DMS 273 (cell line): ENCODE data around the gene HBEGF.

Source experiments
- DNase-seq: peaks from one replicate; lab custom pipeline; 2025; ENCODE audit not compliant: unreplicated experiment; lab: John Stamatoyannopoulos, UW

HBEGF gene

DNA sequence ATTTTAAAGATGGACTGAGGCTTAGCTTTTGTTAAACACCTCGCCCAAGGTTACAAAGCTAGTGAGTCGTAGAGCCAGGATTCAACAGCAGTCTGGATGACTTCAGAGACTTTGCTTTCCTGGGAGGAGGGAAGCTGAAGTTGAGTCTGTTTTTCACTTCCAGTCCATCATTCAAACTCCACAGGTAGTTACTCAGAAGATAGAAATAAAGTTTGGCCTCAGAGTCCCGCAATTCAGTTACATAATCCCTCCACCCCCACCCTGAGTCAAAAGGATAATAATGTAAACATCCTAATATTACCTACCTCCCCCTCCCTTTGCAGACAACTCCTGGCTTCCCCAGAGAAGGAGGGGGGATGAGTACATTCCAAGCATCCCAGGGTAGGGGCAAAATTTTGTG lies 8.1 kb downstream of the HBEGF start:
- no peak for DNase-seq

DNA sequence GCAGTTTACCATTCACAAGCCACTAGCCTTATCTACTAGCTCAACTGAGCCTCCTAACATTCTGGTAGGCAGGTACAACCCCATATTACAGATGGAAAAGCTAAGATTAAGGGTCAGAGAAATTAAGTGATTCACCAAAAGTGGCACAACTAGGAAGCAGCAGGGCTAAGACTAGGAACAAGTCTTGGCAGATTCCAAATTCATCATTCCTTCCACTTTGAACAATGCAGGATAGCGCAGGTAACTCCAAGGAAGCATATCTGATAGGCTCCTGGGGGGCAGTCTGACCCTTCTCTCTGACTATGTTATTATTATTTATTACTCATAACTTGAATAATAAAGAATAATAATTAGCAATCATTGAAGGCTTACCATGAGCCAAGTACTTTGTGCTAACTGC lies 8.5 kb downstream of the HBEGF start:
- DNase-seq, result no peak

DNA sequence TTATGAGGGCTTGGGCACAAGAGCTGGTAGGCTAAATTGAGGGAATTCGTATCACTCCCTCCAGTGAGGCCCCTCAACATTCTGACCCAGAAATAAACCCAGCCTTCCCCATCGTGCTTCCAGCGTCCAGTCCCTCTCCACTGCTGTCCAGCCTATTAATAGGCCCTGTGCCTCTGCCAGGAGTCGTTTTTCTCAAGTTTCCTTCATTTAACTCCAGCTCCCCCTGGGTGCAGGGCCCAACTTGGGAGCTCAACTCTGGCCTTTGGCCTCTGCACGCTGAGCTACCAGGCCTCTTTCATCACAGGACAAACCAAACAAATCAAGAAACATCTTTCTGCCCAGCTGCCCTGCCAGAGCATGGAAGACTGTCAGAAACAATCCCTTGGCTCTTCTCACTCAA lies 10.0 kb downstream of the HBEGF start:
- DNase-seq, result no peak

DNA sequence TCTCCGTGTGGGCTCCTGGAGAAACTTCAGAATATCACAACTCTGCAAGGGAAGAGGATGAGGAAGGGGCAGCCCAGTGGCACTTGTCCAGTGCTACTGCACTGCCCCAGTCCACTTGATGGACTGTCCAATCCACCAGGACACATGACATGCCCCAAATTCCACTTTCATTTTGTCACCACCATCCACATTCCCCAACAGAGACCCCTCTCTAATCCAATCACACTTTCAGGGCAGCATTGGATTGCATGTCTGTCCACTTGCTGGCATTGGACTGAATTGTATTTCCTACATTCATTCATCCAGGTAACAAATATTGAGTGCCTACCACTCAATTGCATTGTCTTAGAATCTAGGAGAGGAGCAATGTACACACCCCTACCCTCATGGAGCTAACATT lies 14.8 kb downstream of the HBEGF start:
- no peak for DNase-seq

DNA sequence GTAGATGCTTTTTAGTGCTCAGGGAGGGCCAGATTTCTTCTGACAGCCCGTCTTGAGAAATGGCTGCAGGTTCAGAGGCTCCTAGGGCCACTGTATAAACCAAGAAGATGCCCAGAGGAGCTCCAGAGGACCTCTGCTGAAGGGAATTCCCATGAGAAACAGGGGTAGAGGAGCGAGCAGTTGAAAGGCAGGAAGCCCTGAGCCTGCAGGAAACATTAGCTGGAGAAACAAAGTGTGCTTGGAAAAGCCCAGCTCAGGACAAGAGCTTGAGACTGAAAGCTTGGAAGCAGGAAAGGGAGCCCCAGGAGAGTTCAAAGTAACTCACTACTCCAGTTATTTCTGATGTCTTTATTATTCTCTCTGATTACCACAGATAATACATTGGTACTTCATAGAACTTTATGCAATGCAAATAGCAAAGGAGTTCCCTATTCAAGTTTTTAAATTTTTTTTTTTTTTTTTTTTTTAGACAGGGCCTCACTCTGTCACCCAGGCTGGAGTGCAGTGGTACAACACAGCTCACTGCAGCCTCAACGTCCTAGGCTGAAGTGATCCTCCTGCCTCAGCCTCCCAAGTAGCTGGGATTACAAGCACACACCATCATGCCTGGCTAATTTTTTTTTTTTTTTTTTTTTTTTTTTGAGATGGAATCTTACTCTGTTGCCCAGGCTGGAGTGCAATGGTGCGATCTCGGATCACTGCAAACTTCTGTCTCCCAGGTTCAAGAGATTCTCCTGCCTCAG lies 16.5 kb downstream of the HBEGF start:
- DNase-seq, result no peak

DNA sequence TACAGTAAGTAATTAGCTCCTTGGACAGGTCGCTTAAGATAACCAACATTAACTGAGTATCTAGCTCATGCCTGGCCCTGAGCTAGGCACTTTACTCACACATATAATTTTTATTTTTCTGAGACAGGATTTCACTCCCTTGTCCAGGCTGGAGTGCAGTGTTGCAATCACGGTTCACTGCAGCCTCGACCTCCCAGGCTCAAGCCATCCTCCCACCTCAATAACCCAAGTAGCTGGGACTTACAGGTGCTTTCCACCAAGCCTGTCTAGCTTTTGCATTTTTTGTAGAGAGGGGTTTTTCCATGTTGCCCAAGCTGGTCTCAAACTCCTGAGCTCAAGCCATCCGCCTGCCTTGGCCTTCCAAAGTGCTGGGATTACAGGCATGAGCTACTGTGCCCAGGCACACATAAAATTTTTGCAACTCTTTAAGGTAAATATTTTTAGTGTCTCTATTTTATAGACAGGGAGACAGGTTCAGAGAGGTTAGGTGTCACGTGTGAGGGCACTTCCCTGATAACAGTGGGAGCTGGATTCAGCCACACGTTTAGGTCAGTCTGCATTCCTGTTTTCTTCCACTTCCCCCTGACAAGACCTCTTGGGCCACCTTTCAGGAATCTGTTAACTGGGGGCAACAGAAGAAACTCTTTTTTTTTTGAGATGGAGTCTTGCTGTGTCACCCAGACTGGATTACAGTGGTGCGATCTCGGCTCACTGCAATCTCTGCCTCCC lies 18.2 kb downstream of the HBEGF start:
- no peak for DNase-seq

DNA sequence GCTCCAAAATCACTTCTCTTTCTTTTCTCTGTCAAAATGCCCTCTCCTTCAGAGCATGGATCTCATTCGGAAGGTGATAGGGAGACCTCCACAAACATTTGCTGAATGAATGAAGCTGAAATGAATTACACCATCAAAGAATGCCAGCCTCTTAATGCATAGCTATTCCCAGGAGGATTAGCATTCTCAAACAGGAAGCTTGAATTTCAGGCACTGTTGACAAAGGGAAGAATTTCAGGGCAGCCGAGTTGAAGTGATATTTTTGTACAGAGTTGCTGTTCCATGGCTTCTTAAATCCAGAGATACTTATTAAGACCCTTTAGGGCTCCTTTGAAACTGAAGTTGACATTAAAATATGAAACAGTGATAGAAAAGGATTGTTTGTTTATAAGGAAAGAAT lies 18.8 kb downstream of the HBEGF start:
- DNase-seq, result peak; percentile 68

DNA sequence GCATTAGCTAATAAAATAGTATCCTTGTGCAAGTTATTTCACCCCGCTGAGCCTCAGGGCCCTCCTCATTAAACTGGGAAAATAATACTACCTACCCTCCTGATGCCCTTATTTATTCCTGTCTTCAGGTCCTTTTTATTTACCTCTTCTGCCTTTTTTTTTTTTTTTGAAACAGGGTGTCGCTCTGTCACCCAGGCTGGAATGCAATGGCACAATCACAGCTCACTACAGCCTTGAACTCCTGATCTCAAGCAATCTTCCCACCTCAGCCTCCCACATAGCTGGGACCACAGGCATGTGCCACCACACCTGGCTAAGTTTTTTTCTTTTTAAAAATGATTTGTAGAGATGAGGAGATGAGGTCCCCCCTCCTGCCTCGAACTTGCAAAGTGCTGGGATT lies 20.9 kb downstream of the HBEGF start:
- DNase-seq, result no peak

DNA sequence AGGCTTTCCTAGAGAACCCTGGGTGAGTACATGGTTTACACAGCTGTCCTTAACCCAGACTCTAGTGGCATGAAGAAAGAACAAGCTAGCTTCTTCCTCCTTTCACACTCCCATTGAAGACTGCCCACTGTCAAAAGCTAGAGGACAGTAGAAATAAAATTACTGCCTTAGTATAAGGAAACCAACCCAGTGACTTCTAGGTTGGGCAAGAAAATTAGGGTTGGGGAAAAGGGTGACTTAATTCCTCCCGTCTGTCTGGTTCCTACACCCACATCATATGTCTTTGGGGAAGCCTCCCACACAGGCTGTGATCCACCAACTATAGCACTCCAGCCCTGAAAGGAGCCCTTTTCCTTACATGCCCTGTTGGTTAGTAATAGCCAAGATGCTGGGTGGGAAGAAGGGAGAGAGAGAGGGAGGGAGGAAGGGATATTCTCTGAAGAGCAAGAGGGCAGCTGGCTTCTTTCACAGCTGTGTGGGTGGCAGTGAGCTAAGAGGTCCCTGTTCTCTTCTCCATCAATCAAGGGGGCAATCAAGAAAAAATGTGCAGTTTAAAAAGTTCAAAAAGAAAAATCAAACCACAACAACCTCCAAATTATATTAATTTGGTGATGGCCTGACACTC lies 21.7 kb downstream of the HBEGF start:
- no peak for DNase-seq

DNA sequence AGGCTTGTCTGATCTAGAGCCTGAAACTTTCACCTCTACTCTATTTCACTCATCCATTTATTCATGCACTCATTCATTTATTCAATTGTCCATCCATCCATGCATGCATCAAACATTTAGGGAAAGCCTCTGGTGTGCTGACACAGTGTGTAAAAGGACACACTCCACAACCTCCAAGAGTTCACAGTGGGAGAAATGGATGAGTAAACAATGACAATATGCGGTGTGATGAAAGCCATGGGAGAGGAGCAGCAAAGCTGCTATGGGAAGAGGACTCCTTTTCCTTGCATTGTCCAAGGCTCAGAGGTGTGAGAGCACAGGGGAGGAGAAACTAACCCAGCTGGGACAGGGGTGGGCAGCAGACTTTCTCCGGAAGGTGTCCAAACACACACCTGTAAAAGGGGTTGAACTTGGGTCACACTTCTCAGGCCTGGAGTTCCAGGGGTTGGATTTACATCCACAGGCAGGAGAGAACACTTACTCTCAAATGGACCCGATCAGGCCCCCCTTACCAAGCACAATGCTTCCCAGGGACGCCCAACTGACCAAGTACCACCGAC lies 22.3 kb downstream of the HBEGF start:
- DNase-seq, result no peak

DNA sequence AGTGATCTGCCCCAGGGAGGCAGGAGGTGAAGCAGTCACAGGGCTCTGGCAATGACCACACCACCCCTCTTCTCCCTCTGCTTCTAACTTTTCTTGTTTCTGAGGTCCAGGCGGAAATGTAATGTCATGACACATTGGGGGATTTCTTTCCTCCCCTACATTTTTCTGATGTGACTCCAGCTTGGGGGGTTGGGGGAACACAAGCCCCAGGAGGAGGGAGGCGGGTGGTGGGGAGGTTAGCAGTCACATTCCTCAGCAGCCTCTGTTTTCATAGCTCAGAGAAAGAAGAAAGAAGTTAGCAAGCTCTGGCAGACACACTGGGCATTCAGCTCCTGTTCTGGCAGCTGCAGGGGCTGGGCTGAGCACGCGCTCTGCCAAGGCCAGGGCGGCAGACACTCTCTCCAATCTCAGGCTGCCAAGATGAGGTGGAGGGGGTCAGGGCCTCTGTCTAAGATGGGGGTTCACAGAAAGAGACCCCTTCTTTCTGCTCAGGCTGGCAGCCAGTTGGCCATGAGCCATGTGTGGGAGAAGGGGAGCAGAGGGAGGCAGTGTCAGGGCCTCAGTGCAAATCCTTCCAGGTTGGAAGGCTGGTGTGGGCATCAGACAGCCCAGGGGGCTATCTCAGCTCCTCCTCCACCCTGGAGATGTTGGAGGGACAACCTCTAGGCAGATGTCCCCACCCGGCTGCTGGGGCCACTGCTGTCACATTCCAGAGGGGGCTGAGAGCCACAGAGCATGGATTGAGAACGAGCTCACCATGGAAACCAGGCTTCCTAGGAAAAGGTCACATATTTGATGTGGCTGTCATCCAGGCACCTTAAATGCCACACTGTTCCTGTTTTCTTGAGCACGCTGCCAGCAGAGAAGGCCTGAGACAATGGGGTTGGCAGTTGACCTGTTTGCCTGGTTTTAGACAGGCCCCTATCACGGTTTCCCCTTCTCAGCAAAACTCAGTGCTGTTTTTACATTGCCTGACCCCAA lies 23.4 kb downstream of the HBEGF start:
- peak; percentile 30 for DNase-seq

DNA sequence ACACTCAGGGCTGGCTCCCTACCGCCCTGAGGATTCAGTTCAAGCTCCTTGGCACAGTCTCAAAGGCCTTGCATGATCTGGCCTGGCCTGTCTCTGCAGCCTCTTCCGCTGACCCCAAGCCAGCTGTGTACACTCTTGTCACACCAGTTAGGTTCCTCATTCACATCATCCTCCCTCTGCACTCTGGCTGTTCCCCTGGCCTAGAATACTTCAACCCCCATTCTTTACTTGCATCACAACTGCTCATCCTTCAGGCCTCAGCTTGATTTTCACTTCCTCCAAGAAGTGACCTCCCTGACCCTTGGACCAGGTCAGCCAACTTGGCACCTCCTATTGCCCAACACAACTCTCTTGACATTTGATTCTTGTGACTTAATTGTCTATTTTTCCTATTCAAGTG lies 24.6 kb downstream of the HBEGF start:
- DNase-seq, result no peak

DNA sequence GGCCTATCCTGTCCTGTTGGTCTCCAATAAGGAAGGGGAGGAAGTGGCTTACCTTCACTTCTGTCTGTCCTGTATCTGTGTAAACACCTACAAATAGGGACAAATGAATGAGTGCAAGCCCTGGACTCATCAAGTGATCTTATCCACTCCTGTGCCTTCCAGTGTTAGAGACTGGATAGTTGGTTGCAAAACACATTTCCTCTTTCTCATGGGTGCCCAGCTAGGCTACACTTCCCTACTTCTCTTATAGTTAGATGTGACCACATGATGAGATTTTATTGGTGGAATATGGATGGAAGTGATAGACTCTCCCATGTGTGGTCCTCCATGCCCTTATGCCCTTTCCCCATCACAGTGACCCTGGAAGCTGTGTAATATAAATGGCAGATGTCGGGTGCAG lies 26.6 kb downstream of the HBEGF start:
- DNase-seq, result no peak

DNA sequence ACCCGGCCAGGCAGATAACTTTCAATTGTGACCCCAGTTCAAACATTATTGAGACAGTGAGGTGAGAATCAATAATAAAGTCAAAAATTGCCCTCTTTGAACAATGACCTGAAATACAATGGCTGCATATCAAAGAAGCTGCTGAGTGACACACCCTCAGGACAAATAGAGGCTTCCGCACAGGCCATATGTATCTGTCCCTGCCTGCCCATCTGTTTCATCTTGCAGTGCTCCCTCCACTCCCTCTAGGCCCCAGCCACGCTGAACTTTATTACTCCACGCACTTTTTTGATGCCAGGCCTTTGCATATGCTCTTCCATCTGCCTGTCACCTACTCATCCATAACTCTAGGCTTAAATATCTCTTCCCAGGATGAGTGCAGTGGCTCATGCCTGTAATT lies 27.6 kb downstream of the HBEGF start:
- DNase-seq, result no peak

DNA sequence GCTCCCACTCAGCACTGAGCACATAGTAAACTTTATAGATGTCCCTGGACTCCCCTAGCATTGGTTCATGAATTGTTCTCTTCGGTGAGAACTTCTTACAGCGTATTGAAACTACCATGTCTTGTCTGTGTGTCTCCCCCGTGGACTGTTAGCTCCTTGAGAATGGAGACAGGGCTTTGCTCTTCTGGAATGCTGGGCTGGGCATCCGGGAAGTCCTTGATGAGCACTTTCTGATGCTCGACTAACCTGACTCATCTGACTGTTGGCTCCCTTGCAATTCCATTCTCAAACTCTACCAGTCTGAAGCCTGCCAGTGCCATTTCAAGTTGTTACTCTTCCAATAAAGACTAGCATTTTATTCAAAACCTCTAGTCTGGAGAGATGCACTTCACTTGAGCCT lies 28.5 kb downstream of the HBEGF start:
- DNase-seq, result no peak

DNA sequence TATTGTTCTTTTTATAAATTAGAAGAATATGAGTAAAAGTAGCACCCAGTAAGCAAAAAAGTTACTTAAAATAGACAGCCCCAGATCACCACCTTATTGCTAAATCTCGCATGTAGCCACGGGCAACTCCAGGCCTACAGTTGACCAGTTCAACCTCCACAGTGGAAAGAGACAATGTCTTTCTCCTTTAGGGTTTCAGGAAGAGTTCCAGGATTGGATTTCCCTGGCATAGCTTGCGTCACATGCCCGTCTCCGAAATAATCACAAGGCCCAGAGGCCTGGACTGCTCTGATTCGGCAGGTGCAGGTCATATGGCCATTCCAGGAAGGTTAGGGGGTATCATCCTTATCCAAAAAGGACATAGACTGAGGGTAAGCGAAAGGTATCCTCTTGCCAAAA lies 33.6 kb downstream of the HBEGF start:
- DNase-seq, result no peak

DNA sequence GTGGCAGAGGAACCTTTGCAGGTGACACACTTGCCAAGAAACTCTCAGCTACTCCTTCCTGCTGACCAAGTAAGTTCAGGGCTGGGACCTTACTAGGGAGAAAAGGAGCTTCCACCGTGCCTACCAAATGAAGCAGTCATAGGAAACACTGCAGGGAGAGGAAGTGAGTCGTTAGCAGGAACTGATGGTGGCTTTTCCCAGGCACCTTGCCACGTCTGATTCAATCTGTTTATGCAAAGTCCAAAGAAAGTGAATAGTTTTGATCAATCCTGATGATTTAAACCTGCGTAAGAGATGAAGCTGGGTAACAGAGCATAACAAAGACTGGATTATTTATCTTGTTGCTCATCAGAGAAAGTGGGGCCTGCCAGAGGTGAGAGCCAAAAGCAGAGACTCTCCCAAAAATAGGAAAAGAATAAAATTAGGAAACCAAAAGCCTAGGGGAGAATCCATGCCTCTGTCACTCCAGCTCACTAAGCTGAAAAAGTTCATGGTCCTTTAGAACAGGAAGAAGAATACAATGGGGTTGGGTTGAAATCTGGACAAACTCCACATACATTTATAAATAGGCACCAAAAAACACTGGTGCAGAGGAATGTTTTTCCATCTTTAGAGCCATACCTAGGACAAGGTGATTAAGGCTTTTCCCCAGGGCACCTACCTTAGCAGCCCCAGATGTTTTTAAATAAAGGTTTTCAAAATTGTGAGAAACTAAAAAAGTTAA lies 34.2 kb downstream of the HBEGF start:
- no peak for DNase-seq

DNA sequence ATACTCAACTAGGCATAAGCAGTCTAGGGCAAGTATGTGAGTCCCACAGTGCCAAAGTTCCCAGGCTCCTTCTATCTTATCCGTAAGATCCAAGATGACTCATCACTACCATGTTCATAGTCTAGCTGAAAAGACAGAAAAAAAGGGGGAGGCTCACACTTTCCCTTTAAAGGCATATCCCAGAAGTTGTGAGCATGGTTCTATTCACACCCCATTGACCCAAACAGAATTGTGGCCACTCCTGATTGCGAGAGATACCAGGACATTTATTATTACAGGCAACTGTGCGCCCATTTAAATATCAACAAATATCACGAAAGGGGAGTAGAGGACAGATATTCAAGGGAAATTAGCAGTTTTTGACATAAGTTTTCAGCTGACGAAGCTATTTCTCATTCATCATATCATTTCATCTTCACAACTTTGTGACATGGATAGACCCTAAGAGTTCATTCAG lies 35.4 kb downstream of the HBEGF start:
- DNase-seq, result no peak

DNA sequence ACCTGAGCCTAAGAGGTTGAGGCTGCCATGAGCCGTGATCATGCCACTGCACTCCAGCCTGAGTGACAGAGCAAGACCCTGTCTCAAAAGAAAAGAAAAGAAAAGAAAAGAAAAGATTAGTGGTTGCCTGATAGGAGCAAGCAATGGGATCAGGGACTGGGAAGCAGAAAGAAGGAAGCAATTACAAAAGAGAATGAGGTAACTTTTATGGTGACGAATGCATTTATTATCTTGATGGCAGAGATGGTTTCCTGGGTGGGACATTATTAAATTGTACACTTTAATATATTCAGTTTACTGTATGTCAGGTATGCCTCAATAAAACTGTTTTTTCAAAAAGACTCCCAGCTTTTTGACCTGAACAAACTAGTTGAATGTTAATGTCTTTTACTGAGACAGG lies 36.0 kb downstream of the HBEGF start:
- DNase-seq, result no peak

DNA sequence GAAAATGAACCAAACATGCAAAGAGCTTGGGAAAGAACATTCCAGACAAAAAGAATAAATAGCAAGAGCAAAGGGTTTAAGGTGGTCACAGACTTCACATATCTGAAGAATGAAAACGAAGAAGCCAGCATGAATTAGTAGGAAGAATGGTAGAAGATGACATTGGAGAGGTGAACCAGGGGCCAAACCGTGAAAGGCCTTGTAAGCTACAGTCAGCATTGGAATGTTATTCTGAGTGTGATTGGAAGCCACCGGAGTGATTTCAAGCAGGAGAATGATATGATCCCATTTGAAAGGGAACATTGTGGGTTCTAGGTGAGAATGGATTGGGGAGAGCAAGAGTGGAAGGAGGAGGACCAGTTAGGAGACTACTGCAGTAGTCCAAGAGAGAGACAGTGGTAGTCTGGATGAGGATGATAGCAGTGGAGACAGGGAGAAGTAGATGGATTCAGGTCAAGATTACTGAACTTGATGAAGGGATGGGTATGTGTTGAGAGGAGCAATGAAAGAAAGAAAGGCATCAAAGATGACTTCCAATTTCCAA lies 36.6 kb downstream of the HBEGF start:
- no peak for DNase-seq
